Activated CD4-positive, alpha-beta T cell treated with anti-CD3 and anti-CD28 coated beads, Interleukin-2, amount 10 ng/mL, durations not matched to agents 24 days and 14 days (primary cell): Measurements from ENCODE around the gene TMUB1. TPM values are rescaled to one million over a fixed set of nuclear protein-coding genes. Genes with fewer than 3 reads are reported as not detected.

ENCODE experiments used
- DNase-seq: peaks from one replicate; pipeline ENCODE4 v3.0.0; 2022
- H3K27ac Mint-ChIP-seq: one replicate; pipeline ENCODE4 v1.8.0; 2022; ENCODE audit warnings: mild to moderate bottlenecking, mixed read lengths
- H3K27me3 Mint-ChIP-seq: one replicate; pipeline ENCODE4 v1.8.0; 2022; ENCODE audit warnings: mixed read lengths
- H3K36me3 Mint-ChIP-seq: one replicate; pipeline ENCODE4 v1.8.0; 2022; ENCODE audit warnings: low read depth, mild to moderate bottlenecking, mixed read lengths
- H3K4me1 Mint-ChIP-seq: one replicate; pipeline ENCODE4 v1.8.0; 2021; ENCODE audit warnings: mixed read lengths
- H3K4me3 Mint-ChIP-seq: one replicate; pipeline ENCODE4 v1.8.0; 2022; ENCODE audit warnings: mild to moderate bottlenecking, moderate library complexity, mixed read lengths
- H3K9me3 Mint-ChIP-seq: one replicate; pipeline ENCODE4 v1.8.0; 2021; ENCODE audit warnings: mixed read lengths
- intact Hi-C: fragments of 100-400 bp; cut with micrococcal nuclease; formaldehyde crosslinking; loops from one replicate; pipeline ENCODE4 v1.15.1; 2023
- total RNA-seq: library from RNA; stranded (reverse); gene quantifications from 2 replicates; pipeline ENCODE4 v1.2.3, GENCODE V29; 2022

Gene TMUB1
- total RNA-seq, 1 donor from 2014 or later, result 59.2 TPM

- Mint-ChIP-seq H3K27ac (no peak overlapping the region), H3K9me3 (no peaks in the 10 kb centered on the region), H3K4me1 (no peaks in the 10 kb centered on the region), H3K27me3 (no peaks in the 10 kb centered on the region), H3K36me3 (peaks cover 11% of the 10 kb centered on the region), H3K4me3 (no peak overlapping the region)
- no peak for DNase-seq
- intact Hi-C loops, result loop anchor here (10.0 kb wide), 1 partner anchor 119 kb away; the partner anchor contains the start of gene SMARCD3
Observed at GRCh38 chr7:151125470-151125845, 42.2 kb upstream of the TMUB1 start.

GRCh38 chr7:151124899-151125399 lies 41.7 kb upstream of the TMUB1 start:
- Mint-ChIP-seq H3K27me3 (no peaks in the 10 kb centered on the region), H3K27ac (no peak overlapping the region), H3K36me3 (peaks cover 12% of the 10 kb centered on the region), H3K4me1 (no peaks in the 10 kb centered on the region), H3K4me3 (no peak overlapping the region), H3K9me3 (no peaks in the 10 kb centered on the region)
- DNase-seq, result no peak
- intact Hi-C loops, result loop anchor here (1.0 to 10.0 kb wide), 3 partner anchors 47 to 178 kb away; partner anchors contain the start of gene SMARCD3

GRCh38 chr7:151124481-151124880 lies 41.2 kb upstream of the TMUB1 start:
- Mint-ChIP-seq H3K4me1 (no peaks in the 10 kb centered on the region), H3K9me3 (no peaks in the 10 kb centered on the region), H3K27me3 (no peaks in the 10 kb centered on the region), H3K27ac (no peak overlapping the region), H3K36me3 (peaks cover 14% of the 10 kb centered on the region), H3K4me3 (no peak overlapping the region)
- DNase-seq, result no peak
- intact Hi-C loops, result loop anchor here (1.0 to 10.0 kb wide), 3 partner anchors 48 to 179 kb away; partner anchors contain the start of gene SMARCD3

- H3K9me3 Mint-ChIP-seq, result no peaks in the 10 kb centered on the region
- H3K36me3 Mint-ChIP-seq, result peaks cover 16% of the 10 kb centered on the region
- no peak overlapping the region for H3K27ac Mint-ChIP-seq
- no peaks in the 10 kb centered on the region for H3K4me1 Mint-ChIP-seq
- H3K27me3 Mint-ChIP-seq, result no peaks in the 10 kb centered on the region
- no peak overlapping the region for H3K4me3 Mint-ChIP-seq
- peak; percentile 95 for DNase-seq
- intact Hi-C loops, result loop anchor here (1.0 to 10.0 kb wide), 3 partner anchors 48 to 179 kb away; partner anchors contain the start of gene SMARCD3
Observed at GRCh38 chr7:151123822-151124464, 40.6 kb upstream of the TMUB1 start.

GRCh38 chr7:151123158-151123821 lies 40.0 kb upstream of the TMUB1 start:
- H3K4me1 Mint-ChIP-seq, result no peaks in the 10 kb centered on the region
- H3K27me3 Mint-ChIP-seq, result no peaks in the 10 kb centered on the region
- no peak overlapping the region for H3K4me3 Mint-ChIP-seq
- no peak for DNase-seq
- no peaks in the 10 kb centered on the region for H3K9me3 Mint-ChIP-seq
- no peak overlapping the region for H3K27ac Mint-ChIP-seq
- H3K36me3 Mint-ChIP-seq, result peaks cover 16% of the 10 kb centered on the region
- intact Hi-C loops, result loop anchor here (10.0 kb wide), 1 partner anchor 122 kb away; the partner anchor contains the start of gene SMARCD3

- H3K27me3 Mint-ChIP-seq, result no peaks in the 10 kb centered on the region
- no peak for DNase-seq
- H3K4me1 Mint-ChIP-seq, result no peaks in the 10 kb centered on the region
- H3K9me3 Mint-ChIP-seq, result no peaks in the 10 kb centered on the region
- peaks cover 16% of the 10 kb centered on the region for H3K36me3 Mint-ChIP-seq
- H3K4me3 Mint-ChIP-seq, result no peak overlapping the region
- no peak overlapping the region for H3K27ac Mint-ChIP-seq
- intact Hi-C loops, result loop anchor here (10.0 kb wide), 1 partner anchor 122 kb away; the partner anchor contains the start of gene SMARCD3
Observed at GRCh38 chr7:151122796-151123157, 39.5 kb upstream of the TMUB1 start.

- DNase-seq, result no peak
- Mint-ChIP-seq H3K9me3 (no peaks in the 10 kb centered on the region), H3K4me1 (no peaks in the 10 kb centered on the region), H3K27ac (no peak overlapping the region), H3K27me3 (no peaks in the 10 kb centered on the region), H3K4me3 (no peak overlapping the region), H3K36me3 (peaks cover 16% of the 10 kb centered on the region)
- intact Hi-C loops, result loop anchor here (10.0 kb wide), 1 partner anchor 123 kb away; the partner anchor contains the start of gene SMARCD3
Observed at GRCh38 chr7:151122276-151122675, 39.0 kb upstream of the TMUB1 start.

GRCh38 chr7:151121380-151122170 lies 38.3 kb upstream of the TMUB1 start:
- Mint-ChIP-seq H3K36me3 (peaks cover 16% of the 10 kb centered on the region), H3K4me1 (no peaks in the 10 kb centered on the region), H3K27ac (no peak overlapping the region), H3K27me3 (no peaks in the 10 kb centered on the region), H3K9me3 (no peaks in the 10 kb centered on the region), H3K4me3 (no peak overlapping the region)
- intact Hi-C loops, result loop anchor here (10.0 kb wide), 1 partner anchor 123 kb away; the partner anchor contains the start of gene SMARCD3
- no peak for DNase-seq

GRCh38 chr7:151120896-151121295 lies 37.6 kb upstream of the TMUB1 start:
- intact Hi-C loops, result loop anchor here (10.0 kb wide), 1 partner anchor 124 kb away; the partner anchor contains the start of gene SMARCD3
- Mint-ChIP-seq H3K27me3 (peaks cover 1% of the 10 kb centered on the region), H3K36me3 (peaks cover 16% of the 10 kb centered on the region), H3K4me1 (no peaks in the 10 kb centered on the region), H3K9me3 (no peaks in the 10 kb centered on the region), H3K4me3 (no peak overlapping the region), H3K27ac (no peak overlapping the region)
- DNase-seq, result no peak

- Mint-ChIP-seq H3K36me3 (peaks cover 16% of the 10 kb centered on the region), H3K9me3 (no peaks in the 10 kb centered on the region), H3K4me1 (no peaks in the 10 kb centered on the region), H3K27me3 (peaks cover 4% of the 10 kb centered on the region), H3K27ac (no peak overlapping the region), H3K4me3 (no peak overlapping the region)
- DNase-seq, result no peak
- intact Hi-C loops, result loop anchor here (10.0 kb wide), 2 partner anchors 125 to 145 kb away; partner anchors contain the start of genes KCNH2 and SMARCD3
Observed at GRCh38 chr7:151119902-151120301, 36.6 kb upstream of the TMUB1 start.

GRCh38 chr7:151119055-151119415 lies 35.7 kb upstream of the TMUB1 start:
- H3K4me3 Mint-ChIP-seq, result no peak overlapping the region
- no peaks in the 10 kb centered on the region for H3K9me3 Mint-ChIP-seq
- no peak overlapping the region for H3K27ac Mint-ChIP-seq
- H3K36me3 Mint-ChIP-seq, result peaks cover 16% of the 10 kb centered on the region
- intact Hi-C loops, result loop anchor here (10.0 kb wide), 1 partner anchor 144 kb away; the partner anchor contains the start of gene KCNH2
- no peak for DNase-seq
- H3K4me1 Mint-ChIP-seq, result no peaks in the 10 kb centered on the region
- peaks cover 6% of the 10 kb centered on the region for H3K27me3 Mint-ChIP-seq

- H3K27me3 Mint-ChIP-seq, result peaks cover 12% of the 10 kb centered on the region
- H3K4me3 Mint-ChIP-seq, result no peak overlapping the region
- no peaks in the 10 kb centered on the region for H3K4me1 Mint-ChIP-seq
- intact Hi-C loops, result loop anchor here (10.0 kb wide), 1 partner anchor 144 kb away; the partner anchor contains the start of gene KCNH2
- no peak overlapping the region for H3K27ac Mint-ChIP-seq
- H3K9me3 Mint-ChIP-seq, result no peaks in the 10 kb centered on the region
- DNase-seq, result no peak
- H3K36me3 Mint-ChIP-seq, result peaks cover 15% of the 10 kb centered on the region
Observed at GRCh38 chr7:151118108-151119054, 35.1 kb upstream of the TMUB1 start.
